HG03139 (cell line): ENCODE data around the gene OR5K2.

ENCODE experiments used
- ATAC-seq: cut with Tn5 transposase; IDR thresholded peaks from one replicate; pipeline ENCODE4 v1.9.1; 2021; ENCODE audit not compliant: unreplicated experiment

Gene OR5K2

GRCh38 chr3:98497381-98497780, at the start of gene OR5K2:
TSS of gene OR5K2 (plus strand) at chr3:98497681. CDS start at chr3:98497681, 0 bp downstream.
- no peak for ATAC-seq

- no peak for ATAC-seq
These were observed 47.8 kb upstream of the OR5K2 start for GRCh38 chr3:98449606-98450193.

GRCh38 chr3:98450372-98450771, 47.1 kb upstream of the OR5K2 start:
- ATAC-seq: no peak

DNA sequence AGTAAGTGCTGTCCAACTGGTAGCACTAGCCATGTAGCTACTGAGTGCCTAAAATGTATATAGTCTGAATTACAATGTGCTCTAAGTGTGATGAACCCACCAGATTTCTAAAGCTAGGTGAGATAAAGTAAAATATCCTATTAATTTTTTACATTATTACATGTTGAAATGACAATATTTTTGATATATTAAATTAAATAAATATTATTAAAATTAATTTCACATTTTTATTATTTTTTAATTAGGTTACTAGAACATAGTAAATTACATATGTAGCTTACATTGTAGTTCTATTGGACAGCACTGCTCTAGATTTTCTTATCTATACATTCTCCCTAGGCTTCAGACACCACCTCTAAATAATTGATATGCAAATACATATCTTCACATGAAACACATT, 43.7 kb upstream of the OR5K2 start:
- ATAC-seq: no peak

DNA sequence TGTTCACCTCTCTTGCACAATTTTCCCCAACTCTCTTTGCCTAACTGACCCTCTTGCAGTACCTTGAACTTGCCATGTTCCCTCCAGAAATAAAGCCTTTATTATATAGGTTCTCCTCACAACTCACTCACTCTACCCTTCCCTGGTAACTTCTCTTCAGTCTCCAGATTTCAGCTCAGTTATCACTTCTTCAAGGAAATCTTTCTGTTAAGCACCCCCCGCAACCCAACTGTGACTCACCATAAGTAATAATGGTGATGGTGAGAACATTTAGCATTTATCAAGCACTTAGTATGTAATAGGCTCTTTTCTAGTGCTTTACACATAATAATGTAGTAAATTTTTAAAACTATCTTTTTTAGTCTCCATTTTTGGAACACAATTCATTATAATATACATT, 42.6 kb upstream of the OR5K2 start:
- no peak for ATAC-seq

- ATAC-seq: no peak
These were observed 39.9 kb upstream of the OR5K2 start for GRCh38 chr3:98457543-98457942.

DNA sequence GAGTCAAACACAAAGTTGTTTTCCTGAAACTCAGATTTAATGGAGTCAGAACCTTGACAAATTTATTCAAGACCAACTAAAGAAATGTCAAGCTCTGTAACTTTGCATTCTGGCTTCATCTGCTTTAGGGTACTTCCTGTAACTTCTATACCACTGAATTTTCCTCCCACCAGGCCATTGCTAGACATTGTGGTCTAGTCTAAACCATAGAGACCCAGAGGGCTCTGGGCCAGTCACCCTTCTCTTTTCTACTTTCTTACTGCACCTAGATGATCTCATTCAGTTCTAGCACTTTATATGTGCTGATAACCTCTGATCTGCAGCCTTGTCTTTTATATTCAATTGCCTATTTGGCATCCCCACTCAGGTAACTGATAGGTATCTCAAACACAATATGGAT, 37.3 kb upstream of the OR5K2 start:
- no peak for ATAC-seq

- no peak for ATAC-seq
These were observed 34.6 kb upstream of the OR5K2 start, which contains the start of gene OR5K1 for GRCh38 chr3:98462901-98463300. TSS of gene OR5K1 (plus strand) at chr3:98463201. CDS start at chr3:98469577, 6,376 bp downstream.

DNA sequence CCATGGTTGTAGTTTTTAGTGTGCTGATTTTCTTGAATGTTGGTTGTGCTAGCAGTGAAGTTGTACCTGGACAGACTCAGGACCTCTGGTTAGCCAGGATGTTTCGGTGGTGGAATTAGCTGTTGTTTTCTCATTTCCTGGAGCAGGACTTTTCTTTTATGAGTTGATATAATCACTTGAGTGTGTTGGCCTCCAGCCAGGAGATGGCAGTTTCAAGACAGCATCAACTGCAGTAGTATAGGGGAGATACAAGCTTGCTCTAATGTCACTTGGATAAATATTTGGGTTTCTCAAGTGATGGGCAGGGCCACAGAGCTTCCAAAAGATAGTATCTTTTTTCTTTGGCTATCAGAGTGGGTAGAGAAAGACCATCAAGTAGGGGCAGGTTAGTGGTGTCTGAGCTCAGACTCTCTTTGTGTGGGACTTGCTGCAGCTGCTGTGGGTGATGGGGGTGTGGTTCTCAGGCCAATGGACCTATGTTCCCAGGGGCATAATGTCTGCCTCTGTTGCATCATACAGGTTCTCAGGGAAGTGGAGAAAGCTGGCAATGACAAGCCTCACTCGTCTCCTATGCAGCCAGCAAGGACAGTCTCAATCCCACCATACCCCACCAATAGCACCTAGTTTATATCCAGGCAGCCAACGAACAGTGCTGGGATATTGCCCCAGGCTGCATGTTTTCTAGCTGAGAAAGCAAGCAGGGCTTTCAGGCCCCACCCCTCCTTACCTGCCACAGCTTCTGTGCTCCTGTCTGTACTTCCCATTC, 14.6 kb upstream of the OR5K2 start:
- ATAC-seq: no peak

GRCh38 chr3:98483626-98484025, 13.9 kb upstream of the OR5K2 start:
- no peak for ATAC-seq

DNA sequence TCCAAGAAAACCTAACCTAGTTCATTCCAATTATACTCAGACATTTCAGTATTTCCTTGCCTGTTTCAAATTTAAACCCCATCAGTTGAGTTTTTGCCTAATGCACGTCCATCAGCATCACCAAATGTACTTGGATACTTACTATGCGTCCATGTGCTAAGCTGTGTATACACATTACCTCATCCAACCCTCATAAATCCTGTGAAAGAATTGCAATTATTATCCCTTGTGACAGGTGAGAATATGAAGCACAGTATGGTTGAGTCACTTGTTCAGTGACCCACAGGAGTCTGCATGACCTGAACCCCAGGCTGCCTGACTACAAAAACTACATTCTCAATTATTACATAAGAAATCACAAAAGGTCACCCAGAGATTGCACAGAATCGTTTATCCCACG, 2.5 kb downstream of the OR5K2 start:
- ATAC-seq: no peak

GRCh38 chr3:98501270-98501669, 3.8 kb downstream of the OR5K2 start:
- no peak for ATAC-seq

DNA sequence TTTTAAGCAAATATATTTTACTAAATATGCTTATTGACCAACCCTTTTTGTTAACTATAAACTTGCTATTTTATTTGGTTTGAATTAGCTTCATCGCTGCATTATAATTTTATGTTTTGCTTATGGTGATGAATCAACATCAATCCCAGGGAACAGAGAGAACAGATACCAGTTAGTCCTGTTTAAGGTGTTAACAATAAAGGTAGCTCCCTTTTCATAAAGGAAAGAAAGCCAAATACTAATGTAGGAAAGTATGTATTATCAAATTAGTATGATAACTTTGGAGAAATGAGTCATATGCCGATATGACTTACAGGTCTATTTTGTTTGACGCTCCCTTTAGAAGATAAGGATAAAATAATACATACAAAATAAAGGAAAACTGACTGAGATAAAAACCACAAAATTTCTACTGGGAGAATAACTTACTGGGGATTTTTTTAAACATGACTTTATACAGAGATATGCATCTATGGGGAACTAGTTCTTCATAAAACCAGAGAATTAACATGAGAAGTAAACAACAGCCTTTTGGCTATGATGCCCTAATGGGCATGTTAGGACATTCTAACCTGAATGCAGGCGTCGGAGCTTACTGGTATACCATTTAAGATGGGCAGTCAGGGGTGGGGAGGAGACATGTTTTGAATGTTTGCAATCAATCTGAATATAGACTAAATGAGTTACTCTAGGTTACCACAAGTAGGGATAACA, 4.5 kb downstream of the OR5K2 start:
- ATAC-seq: no peak

GRCh38 chr3:98504539-98504938, 7.1 kb downstream of the OR5K2 start:
- ATAC-seq: no peak

GRCh38 chr3:98508582-98508981, 11.1 kb downstream of the OR5K2 start:
- no peak for ATAC-seq

GRCh38 chr3:98512576-98512975, 15.1 kb downstream of the OR5K2 start:
- ATAC-seq: no peak

- ATAC-seq: no peak
These were observed 15.6 kb downstream of the OR5K2 start for GRCh38 chr3:98513091-98513511.

GRCh38 chr3:98513736-98514135, 16.3 kb downstream of the OR5K2 start:
- no peak for ATAC-seq

DNA sequence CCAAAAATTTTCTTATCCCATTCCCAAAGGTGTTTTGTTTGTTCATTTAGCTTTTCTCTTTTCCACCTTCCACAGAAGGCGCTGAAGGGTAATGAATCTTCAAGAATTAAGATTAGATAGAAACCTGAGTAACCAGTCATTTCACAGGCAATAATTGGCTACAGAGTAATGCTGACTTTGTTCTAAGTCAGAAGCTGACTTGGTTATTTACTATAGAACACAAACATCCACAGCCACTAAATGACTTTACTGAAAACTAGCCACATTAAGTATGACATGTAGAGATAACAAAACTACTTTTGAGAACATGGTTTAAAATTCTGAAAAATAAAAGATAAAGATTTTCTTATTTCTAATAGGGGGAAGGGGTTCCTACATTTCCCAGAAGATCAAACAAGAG, 17.5 kb downstream of the OR5K2 start:
- ATAC-seq: no peak

GRCh38 chr3:98518816-98519215, 21.3 kb downstream of the OR5K2 start:
- no peak for ATAC-seq

- ATAC-seq: no peak
These were observed 21.9 kb downstream of the OR5K2 start for GRCh38 chr3:98519351-98519750.
